ENCODE results near the gene PTRH2.
"Not testable (repeated sequence)": the region's sequence is repeated elsewhere in the genome, so short reads cannot be mapped to it uniquely, and the experiment has no call there.

The PTRH2 gene

DNA sequence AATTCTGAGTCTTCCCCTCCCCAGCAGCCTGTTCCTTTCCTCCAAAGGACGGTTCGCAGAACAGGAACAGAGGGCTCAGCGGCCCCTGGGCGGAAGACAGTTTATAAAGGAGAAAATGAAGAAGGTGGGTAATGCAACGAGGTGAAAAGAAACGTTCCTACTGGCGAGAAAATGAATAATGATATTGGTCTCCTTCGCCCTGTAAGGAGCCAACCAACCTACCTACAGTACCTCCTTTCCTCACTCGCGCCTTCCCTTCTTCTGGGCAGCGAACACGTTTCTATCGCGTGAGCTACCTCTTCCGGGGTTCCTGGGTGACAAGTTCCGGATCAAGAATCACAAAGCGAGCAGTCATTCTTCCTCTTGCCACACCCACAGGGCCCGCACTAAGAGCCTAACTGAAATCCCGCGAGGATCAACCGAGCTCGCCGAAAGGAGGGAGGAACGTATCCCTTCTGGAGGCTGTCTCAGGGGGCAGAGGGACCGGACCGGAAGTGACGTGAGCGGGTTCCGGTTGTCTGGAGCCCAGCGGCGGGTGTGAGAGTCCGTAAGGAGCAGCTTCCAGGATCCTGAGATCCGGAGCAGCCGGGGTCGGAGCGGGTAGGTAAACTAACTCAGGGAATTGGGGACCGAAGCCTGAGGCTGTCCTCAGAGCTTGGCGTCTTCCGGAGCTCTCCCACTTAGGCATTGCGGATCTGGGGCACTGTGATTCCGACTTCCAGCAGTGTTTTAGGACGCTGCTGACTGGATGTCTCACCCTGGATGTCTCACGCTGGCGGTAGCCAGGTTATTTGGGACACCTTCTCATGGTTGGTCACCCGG is at the start of gene PTRH2, which contains the start of gene VMP1:
Gene PTRH2 (minus strand): TSS at position 282 of the 822 bp plus-strand sequence. CDS start 9,452 bp downstream, outside the sequence.
Gene VMP1 (plus strand): TSS at position 506 of the 822 bp plus-strand sequence. CDS start 23,793 bp downstream, outside the sequence.
- peak; percentile 99 for DNase-seq

GRCh38 chr17:59756236-59756818 is 49.1 kb upstream of the PTRH2 start:
- no peak for DNase-seq

DNA sequence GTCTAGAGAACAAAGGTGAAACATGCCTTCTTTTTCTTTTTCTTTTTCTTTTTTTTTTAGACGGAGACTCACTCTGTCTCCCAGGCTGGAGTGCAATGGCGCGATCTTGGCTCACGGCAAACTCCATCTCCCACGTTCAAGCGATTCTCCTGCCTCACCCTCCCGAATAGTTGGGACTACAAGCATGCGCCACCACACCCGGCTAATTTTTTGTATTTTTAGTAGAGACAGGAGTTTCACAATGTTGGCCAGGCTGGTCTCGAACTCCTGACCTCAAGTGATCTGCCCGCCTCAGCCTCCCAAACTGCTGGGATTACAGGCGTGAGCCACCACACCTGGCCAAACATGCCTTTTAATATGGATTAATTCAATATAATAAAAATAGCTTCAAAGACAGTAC is 47.8 kb upstream of the PTRH2 start:
- DNase-seq: not testable (repeated sequence)

DNA sequence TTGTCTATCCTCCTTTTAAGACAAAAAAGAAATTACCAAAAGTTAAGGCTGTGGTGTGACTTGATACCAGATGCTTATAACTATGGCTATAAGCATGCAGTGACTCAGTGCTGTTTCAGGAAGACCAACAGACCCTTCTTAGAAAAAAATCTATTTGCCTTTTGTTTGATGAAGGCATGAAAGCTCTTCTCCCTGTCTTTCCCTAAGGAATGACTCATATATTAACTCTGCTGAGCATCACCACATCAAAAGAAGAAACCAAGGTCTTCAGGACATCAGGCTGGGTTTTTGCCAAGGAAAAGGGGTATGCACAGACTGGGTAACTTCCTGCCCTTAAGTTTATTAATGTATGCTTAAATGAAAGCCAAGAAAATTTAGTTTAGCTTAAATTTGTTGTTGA is 47.3 kb upstream of the PTRH2 start:
- no peak for DNase-seq

DNA sequence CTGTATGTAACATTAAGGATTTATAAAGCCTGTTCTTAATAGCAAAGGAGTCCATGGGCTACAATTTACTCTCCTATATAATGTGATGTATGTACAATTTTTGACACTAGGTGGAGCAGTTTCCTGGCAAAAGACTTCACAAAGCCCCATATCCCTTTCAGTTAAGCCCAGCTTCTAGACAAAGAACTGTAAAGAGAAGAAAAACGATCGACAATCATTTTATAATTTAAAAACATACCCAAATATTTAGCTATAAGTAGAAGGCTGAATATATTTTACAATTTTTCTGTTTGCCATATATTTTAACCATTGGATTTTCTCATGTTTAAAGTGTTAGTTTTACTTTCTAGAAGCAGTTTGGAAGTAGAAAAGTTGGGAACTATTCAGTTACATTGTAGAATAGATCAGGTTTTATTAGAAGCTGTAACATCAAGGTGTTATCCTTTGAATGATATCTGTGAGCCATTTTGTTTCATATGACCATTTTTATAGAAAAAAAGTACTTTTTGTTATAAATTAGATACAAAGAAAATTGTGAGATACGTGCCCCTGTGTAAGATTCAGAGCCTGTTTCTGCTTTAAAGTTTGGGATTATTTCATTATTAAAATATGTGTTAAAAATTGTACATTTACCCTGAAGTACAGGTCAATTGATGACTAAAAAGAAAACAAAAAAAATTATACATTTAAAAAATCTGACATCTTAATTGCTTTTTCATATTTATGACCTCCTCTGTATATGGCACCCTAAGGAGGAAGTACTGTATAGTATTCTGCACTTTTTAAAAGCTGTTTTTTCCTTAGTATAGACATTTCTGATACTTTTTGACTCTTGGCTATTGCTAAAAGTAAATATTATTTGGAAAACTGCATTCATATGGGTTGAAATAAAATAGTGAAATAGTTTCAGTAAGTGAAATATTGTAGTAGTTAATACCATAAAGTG is 46.6 kb upstream of the PTRH2 start:
- peak; percentile 78 for DNase-seq

- no peak for DNase-seq
These were observed 45.7 kb upstream of the PTRH2 start for GRCh38 chr17:59752922-59753321.

- DNase-seq: no peak
These were observed 45.2 kb upstream of the PTRH2 start for GRCh38 chr17:59752446-59752845.

GRCh38 chr17:59751955-59752413 is 44.8 kb upstream of the PTRH2 start:
- DNase-seq: no peak

GRCh38 chr17:59748591-59748990 is 41.4 kb upstream of the PTRH2 start:
- DNase-seq: no peak

GRCh38 chr17:59746849-59747445 is 39.7 kb upstream of the PTRH2 start:
- DNase-seq: no peak

DNA sequence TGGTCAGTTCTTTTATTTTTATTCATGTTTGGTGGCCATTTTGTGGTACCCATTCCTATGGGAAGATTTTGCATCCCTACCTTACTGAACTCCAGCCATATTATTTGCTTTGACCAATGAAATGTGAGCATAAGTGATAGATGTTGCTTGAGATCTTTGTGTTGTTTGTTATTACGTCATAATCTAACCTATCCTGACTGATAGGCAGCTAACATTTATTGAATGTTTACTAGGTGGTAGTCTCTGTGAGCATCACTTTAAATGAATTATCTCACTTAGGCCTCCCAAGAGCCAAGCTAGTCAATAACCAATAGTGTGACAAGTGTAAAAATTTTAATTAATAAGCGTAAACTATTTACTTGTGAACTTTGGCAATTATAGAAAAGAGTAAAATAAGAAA is 37.8 kb upstream of the PTRH2 start:
- DNase-seq: no peak

DNA sequence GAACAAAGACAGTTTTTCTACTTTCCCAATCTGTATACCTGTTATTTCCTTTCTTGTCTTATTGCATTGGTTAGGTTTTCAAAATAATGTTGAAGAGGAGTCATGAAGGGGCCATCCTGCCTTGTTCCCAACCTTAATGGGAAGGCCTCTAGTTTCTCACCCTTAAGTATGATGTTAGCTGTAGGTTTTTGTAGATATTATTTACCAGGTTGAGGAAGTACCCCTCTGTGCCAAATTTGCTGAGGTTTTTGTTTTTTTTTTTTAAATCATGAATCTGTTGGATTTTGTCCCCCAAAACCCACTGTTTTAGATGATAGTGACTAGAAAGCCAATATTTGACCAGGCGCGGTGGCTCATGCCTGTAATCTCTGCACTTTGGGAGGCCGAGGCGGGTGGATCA is 36.6 kb upstream of the PTRH2 start:
- no peak for DNase-seq

DNA sequence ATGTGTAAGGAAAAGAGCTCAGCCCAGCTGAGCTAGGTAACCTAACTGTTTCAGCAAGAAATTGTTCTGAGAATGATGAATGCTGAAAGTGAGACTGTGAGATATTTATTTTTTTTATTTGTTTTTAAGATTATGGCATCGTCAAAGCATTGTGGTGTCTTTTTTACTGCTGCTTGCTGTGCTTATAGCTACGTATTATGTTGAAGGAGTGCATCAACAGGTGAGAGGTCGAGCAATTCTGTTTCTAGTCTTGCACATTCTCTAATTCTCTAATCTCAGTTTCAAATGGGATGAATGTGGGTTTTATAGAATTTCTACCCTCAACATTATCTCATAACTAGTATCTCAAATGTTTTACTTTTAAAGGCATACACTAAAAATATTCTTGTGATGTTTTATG is 30.1 kb upstream of the PTRH2 start:
- DNase-seq: no peak

DNA sequence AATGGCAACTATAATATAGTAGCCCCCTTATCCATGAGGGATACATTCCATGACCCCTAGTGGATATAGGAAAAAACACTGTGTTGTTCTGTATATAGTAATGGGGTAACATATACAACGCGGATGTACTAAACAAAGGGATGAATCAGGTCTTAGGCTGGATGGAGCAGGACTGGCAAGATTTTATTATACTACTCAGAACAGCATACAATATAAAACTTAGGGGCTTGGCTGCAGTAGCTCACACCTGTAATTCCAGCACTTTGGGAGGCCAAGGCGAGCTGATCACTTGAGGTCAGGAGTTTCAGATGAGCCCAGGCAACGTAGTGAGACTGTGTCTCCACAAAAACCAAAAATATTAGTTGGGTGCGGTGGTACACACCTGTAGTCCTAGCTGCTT is 27.0 kb upstream of the PTRH2 start:
- DNase-seq: no peak

DNA sequence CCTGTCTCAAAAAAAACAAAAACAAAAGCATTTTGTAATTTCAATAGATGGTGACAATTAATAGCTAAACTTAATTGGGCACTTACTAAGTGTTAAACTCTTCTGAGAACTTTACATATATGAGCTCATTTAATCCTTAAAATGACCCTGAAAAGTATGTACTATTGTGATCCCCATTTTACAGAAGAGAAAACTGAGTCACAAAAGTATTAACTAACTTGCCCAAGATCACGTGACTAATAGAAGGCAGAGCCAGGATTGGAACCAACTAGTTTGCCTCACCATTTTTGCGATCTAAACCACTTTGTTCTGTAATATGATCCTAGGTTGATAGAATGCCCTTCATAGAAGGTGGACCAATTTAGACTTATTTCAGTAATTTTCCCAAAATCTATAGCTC is 26.5 kb upstream of the PTRH2 start:
- no peak for DNase-seq

GRCh38 chr17:59730268-59730834 is 23.1 kb upstream of the PTRH2 start:
- no peak for DNase-seq

- DNase-seq: no peak
These were observed 20.7 kb upstream of the PTRH2 start for GRCh38 chr17:59727817-59728533.

GRCh38 chr17:59725691-59726090 is 18.5 kb upstream of the PTRH2 start:
- DNase-seq: no peak

DNA sequence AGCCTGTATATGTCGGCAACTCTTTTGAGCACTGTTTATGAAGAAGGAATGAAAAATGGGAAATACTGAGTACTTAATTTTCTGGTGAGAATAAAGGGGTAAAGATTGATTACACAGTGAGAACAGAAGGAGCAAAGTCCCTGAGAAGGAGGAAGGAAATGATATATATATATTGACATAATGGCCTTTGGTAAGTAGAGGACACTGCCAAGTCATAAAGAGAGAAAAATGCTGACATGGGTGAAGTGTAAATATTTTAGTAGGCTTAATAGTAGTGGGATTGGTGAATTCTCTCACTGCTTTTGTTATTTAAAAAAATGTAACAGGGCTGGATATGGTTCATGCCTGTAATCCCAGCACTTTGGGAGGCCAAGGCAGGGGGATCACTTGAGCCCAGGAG is 16.4 kb upstream of the PTRH2 start:
- DNase-seq: no peak

DNA sequence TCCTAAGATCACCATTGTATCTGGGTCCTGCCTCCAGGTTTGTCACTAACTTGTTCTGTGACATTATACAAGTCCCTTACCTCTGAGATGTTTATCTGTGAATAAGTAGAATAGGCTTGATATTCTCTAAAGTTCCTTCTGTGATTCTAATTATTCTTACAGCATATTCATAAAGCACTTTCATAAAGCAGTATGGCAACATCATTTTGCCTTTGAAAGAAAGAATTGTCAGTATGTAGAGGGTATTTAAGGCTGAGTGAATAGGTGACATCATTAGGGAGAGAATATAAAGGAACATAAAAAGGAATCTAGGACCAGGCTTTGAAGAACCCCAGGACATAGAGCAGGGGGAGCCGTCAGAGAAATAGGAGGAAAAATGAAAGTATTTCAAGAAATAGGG is 15.8 kb upstream of the PTRH2 start:
- no peak for DNase-seq

DNA sequence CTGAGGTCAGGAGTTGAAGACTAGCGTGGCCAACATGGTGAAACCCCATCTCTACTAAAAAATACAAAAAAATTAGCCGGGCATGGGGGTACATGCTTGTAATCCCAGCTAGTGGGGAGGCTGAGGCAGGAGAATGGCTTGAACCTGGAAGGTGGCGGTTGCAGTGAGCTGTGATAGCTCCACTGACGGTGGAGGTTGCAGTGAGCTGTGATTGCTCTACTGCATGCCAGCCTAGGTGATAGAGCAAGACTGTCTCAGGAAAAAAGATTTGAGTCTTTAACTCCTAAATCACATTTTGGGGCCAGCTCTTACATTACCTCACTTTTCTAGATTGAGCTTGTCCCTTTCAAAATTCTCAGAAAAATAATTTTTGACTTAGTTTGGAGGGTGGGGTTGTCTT is 15.4 kb upstream of the PTRH2 start:
- DNase-seq: no peak

GRCh38 chr17:59719526-59719925 is 12.3 kb upstream of the PTRH2 start:
- DNase-seq: no peak

Measured in NCI-H2081 treated with DMSO at 0.1 percent for 48 hours (cell line).